Neural progenitor cell (in vitro differentiated cells): ENCODE measurements around the gene SCYL3. TPM values are rescaled to one million over a fixed set of nuclear protein-coding genes. Genes with fewer than 3 reads are reported as not detected.
"Not testable (repeated sequence)": the region's sequence is repeated elsewhere in the genome, so short reads cannot be mapped to it uniquely, and the experiment has no call there.

ENCODE experiments used
- DNase-seq: peaks from one replicate; pipeline ENCODE4 v3.0.0-alpha.2; 2016; ENCODE audit warnings: low spot score
- H2AFZ ChIP-seq: fragments of 200-600 bp; sonication (generic); replicated peaks from 2 replicates; pipeline ENCODE4 v1.6.1; 2016; ENCODE audit warnings: antibody characterized with exemption
- H3F3A ChIP-seq: fragments of 200-600 bp; sonication (generic); 2 replicates; pipeline ENCODE4 v1.6.1; 2016; ENCODE audit warnings: antibody characterized with exemption, low read depth
- H3K27ac ChIP-seq: fragments of 200-600 bp; sonication (generic); 2 replicates; pipeline ENCODE4 v1.5.1; 2016; ENCODE audit warnings: mild to moderate bottlenecking
- H3K27me3 ChIP-seq: fragments of 200-600 bp; sonication (generic); 2 replicates; pipeline ENCODE4 v1.6.1; 2016; ENCODE audit warnings: mild to moderate bottlenecking, moderate library complexity
- H3K36me3 ChIP-seq: fragments of 200-600 bp; sonication (generic); 2 replicates; pipeline ENCODE4 v1.5.1; 2016
- H3K4me1 ChIP-seq: fragments of 200-600 bp; sonication (generic); 2 replicates; pipeline ENCODE4 v1.6.1; 2016; ENCODE audit warnings: mixed run types
- H3K4me2 ChIP-seq: fragments of 200-600 bp; sonication (generic); 2 replicates; pipeline ENCODE4 v1.6.1; 2016
- H3K4me3 ChIP-seq: fragments of 200-600 bp; sonication (generic); 2 replicates; pipeline ENCODE4 v1.5.1; 2016
- H3K79me2 ChIP-seq: fragments of 200-600 bp; sonication (generic); 2 replicates; pipeline ENCODE4 v1.6.1; 2016; ENCODE audit warnings: low read depth
- H3K9ac ChIP-seq: fragments of 200-600 bp; sonication (generic); 2 replicates; pipeline ENCODE4 v1.6.1; 2016
- H3K9me3 ChIP-seq: fragments of 200-600 bp; sonication (generic); 2 replicates; pipeline ENCODE4 v1.5.1; 2016; ENCODE audit warnings: low read depth
- H4K20me1 ChIP-seq: fragments of 200-600 bp; sonication (generic); 2 replicates; pipeline ENCODE4 v1.6.1; 2016; ENCODE audit warnings: low read depth
- H3K27ac Mint-ChIP-seq: 3 replicates; pipeline ENCODE4 v1.8.0; 2021; ENCODE audit warnings: mixed read lengths
- H3K27me3 Mint-ChIP-seq: 2 replicates; pipeline ENCODE4 v1.8.0; 2022; ENCODE audit warnings: low read depth, mild to moderate bottlenecking, inconsistent platforms, moderate library complexity, mixed read lengths; ENCODE audit not compliant: insufficient read depth
- H3K36me3 Mint-ChIP-seq: 3 replicates; pipeline ENCODE4 v1.8.0; 2021; ENCODE audit warnings: mixed read lengths
- H3K4me1 Mint-ChIP-seq: 3 replicates; pipeline ENCODE4 v1.8.0; 2021; ENCODE audit warnings: mixed read lengths
- H3K4me3 Mint-ChIP-seq: 3 replicates; pipeline ENCODE4 v1.8.0; 2021; ENCODE audit warnings: mild to moderate bottlenecking, moderate library complexity, mixed read lengths
- H3K9me3 Mint-ChIP-seq: 3 replicates; pipeline ENCODE4 v1.8.0; 2020; ENCODE audit warnings: mixed read lengths
- EZH2 ChIP-seq: fragments of 200-600 bp; sonication (generic); IDR thresholded peaks from 2 replicates; pipeline ENCODE4 v1.6.1; 2017; ENCODE audit warnings: antibody characterized with exemption, mild to moderate bottlenecking, moderate library complexity
- EZH2phosphoT487 ChIP-seq: fragments of 200-600 bp; sonication (generic); IDR thresholded peaks from 2 replicates; pipeline ENCODE4 v1.6.1; 2017; ENCODE audit warnings: antibody characterized with exemption
- total RNA-seq: library from RNA; depleted of rRNA; stranded (reverse); fragments of >200 nt; gene quantifications from 2 replicates; pipeline ENCODE4 v1.2.3, GENCODE V29; 2015; ENCODE audit warnings: low replicate concordance
- TF ChIP-seq, protein P1 (sequence below): fragments of 200-600 bp; sonication (generic); IDR thresholded peaks from 2 replicates; pipeline ENCODE4 v1.5.1; 2017; ENCODE audit warnings: antibody characterized with exemption, mild to moderate bottlenecking

The SCYL3 gene
- total RNA-seq, 1 donor from 2014 or later, result 12.8 TPM

DNA sequence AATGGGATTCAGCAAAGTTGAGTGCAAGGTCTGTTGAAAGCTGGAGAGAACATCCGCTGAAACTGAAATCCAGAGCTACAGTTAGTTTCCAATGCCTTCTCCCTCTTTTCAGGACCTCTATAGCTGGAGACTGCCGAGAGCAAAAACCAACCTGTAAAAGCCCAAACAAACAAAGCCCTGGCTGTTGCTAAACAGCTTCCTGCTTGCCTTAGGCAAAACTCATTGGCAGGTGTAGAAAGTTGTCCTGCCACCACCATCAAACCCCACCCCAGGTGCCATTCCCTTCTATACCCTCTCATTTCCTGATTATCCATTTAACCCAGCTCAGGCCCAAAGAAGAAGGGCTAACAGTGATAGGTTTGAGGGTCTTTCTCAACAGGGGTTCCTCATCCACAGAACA lies 24.7 kb downstream of the SCYL3 start:
- peaks cover 56% of the 10 kb centered on the region for H3K36me3 Mint-ChIP-seq
- peaks cover 36% of the 10 kb centered on the region for H3K36me3 ChIP-seq
- H3K27ac Mint-ChIP-seq, result no peak overlapping the region

DNA sequence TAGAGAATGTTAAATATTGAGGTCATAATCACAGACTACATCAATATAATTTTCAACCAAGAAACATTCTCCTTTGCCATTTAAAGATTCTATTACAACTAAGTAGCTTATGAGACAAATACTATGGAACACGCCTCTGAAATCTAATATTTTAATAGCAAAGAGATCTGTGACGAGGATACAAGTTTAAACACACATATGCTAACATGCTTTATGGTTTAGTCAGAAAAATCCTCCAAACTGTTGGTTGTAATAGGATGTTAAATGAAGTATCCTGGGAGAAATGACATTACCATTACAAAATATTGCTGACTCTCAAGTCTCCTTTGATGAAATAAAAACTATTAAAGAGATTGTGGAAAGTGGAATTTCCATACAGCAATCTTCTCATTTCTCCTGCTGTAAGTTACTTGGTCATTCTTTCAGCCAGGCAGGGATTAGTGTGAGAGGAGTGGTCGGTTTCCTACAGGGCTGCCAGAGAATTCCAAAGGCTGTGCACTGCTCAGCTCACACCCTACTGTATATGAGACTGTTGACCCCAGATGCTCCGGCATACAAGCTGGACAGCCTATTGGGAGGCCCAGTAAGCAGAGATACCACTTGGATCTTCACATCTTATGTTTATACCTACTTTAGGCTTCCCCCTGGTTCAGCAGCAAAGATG lies 26.6 kb downstream of the SCYL3 start:
- Histone ChIP-seq H4K20me1 (no peaks in the 10 kb centered on the region), H3K79me2 (no peaks in the 10 kb centered on the region), H3K4me3 (no peak overlapping the region), H3K27me3 (no peaks in the 10 kb centered on the region), H3K36me3 (peaks cover 19% of the 10 kb centered on the region), H3K4me1 (no peaks in the 10 kb centered on the region), H3K9ac (no peak overlapping the region), H3F3A (no peaks in the 10 kb centered on the region), H3K4me2 (no peak overlapping the region), H2AFZ (no peak overlapping the region), H3K9me3 (no peaks in the 10 kb centered on the region), H3K27ac (no peak overlapping the region)
- peaks cover 4% of the 10 kb centered on the region for H3K9me3 Mint-ChIP-seq
- no peak overlapping the region for H3K4me3 Mint-ChIP-seq
- no peak for TF ChIP-seq EZH2
- TF ChIP-seq EZH2phosphoT487, result no peak
- TF ChIP-seq, protein P1, sequence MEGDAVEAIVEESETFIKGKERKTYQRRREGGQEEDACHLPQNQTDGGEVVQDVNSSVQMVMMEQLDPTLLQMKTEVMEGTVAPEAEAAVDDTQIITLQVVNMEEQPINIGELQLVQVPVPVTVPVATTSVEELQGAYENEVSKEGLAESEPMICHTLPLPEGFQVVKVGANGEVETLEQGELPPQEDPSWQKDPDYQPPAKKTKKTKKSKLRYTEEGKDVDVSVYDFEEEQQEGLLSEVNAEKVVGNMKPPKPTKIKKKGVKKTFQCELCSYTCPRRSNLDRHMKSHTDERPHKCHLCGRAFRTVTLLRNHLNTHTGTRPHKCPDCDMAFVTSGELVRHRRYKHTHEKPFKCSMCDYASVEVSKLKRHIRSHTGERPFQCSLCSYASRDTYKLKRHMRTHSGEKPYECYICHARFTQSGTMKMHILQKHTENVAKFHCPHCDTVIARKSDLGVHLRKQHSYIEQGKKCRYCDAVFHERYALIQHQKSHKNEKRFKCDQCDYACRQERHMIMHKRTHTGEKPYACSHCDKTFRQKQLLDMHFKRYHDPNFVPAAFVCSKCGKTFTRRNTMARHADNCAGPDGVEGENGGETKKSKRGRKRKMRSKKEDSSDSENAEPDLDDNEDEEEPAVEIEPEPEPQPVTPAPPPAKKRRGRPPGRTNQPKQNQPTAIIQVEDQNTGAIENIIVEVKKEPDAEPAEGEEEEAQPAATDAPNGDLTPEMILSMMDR, result no peak
- H3K27ac Mint-ChIP-seq, result no peak overlapping the region
- H3K4me1 Mint-ChIP-seq, result no peaks in the 10 kb centered on the region
- no peaks in the 10 kb centered on the region for H3K27me3 Mint-ChIP-seq
- no peak for DNase-seq
- H3K36me3 Mint-ChIP-seq, result peaks cover 48% of the 10 kb centered on the region

More for the DNA sequence above, 24.7 kb downstream of the SCYL3 start:
- peaks cover 12% of the 10 kb centered on the region for H3K9me3 Mint-ChIP-seq
- no peaks in the 10 kb centered on the region for H3K4me1 Mint-ChIP-seq
- H3K9me3 ChIP-seq, result no peaks in the 10 kb centered on the region
- DNase-seq, result no peak
- TF ChIP-seq EZH2phosphoT487, result no peak
- TF ChIP-seq EZH2, result no peak
- TF ChIP-seq, protein P1, result no peak
- no peaks in the 10 kb centered on the region for H4K20me1 ChIP-seq
- no peaks in the 10 kb centered on the region for H3K79me2 ChIP-seq
- no peaks in the 10 kb centered on the region for H3K27me3 Mint-ChIP-seq
- no peak overlapping the region for H3K4me3 ChIP-seq
- no peaks in the 10 kb centered on the region for H3K4me1 ChIP-seq
- no peaks in the 10 kb centered on the region for H3K27me3 ChIP-seq
- H3K9ac ChIP-seq, result no peak overlapping the region
- H3K4me2 ChIP-seq, result no peak overlapping the region
- H2AFZ ChIP-seq, result no peak overlapping the region
- no peak overlapping the region for H3K4me3 Mint-ChIP-seq
- H3F3A ChIP-seq, result no peaks in the 10 kb centered on the region
- H3K27ac ChIP-seq, result no peak overlapping the region

DNA sequence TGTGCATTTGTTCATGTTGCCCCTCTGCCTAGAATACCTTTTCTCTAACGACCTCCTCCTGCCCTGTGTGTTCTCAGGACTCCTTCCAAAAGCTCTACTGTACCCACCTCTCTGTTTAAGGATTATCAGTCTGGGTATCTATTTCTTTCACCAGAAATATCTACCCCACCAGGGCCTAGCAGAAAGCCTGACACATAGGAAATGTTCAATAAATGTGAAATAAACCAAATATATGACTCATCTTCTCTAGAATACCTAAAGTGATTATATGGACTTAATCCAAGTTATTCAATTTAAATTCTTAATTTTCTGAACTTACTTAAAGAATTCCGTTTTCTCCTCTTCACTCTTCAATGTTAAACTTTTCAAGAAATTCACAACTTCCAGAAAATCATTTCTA lies 27.1 kb downstream of the SCYL3 start:
- no peak overlapping the region for H3K27ac Mint-ChIP-seq
- peaks cover 44% of the 10 kb centered on the region for H3K36me3 Mint-ChIP-seq
- Histone ChIP-seq H3K27me3 (no peaks in the 10 kb centered on the region), H3K9me3 (no peaks in the 10 kb centered on the region), H3K9ac (no peak overlapping the region), H3K27ac (no peak overlapping the region), H3K4me3 (no peak overlapping the region), H4K20me1 (no peaks in the 10 kb centered on the region), H2AFZ (no peak overlapping the region), H3F3A (no peaks in the 10 kb centered on the region), H3K36me3 (peaks cover 14% of the 10 kb centered on the region), H3K79me2 (no peaks in the 10 kb centered on the region), H3K4me2 (no peak overlapping the region), H3K4me1 (no peaks in the 10 kb centered on the region)
- TF ChIP-seq EZH2, result no peak
- no peak for TF ChIP-seq EZH2phosphoT487
- TF ChIP-seq, protein P1, result no peak
- DNase-seq, result no peak
- peaks cover under 1% of the 10 kb centered on the region for H3K9me3 Mint-ChIP-seq
- no peaks in the 10 kb centered on the region for H3K4me1 Mint-ChIP-seq
- H3K27me3 Mint-ChIP-seq, result no peaks in the 10 kb centered on the region
- no peak overlapping the region for H3K4me3 Mint-ChIP-seq

DNA sequence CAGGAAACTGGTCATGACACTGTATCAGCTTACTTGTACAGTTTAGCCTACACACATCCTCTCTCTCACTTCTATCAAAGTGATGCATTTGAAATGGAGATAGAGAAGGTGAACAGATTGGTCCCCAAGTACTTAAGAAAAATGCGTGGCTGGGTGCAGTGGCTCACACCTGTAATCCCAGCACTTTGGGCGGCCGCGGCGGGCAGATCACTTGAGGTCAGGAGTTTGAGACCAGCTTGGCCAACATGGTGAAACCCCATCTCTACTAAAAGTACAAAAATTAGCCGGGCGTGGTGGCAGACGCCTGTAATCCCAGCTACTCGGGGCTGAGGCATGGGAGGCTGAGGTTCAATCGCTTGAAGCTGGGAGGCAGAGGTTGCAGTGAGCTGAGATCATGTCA lies 29.2 kb downstream of the SCYL3 start:
- H3K4me3 ChIP-seq, H3K4me3 Mint-ChIP-seq, H2AFZ ChIP-seq, H3K27me3 ChIP-seq, H3K4me1 Mint-ChIP-seq, H3K9ac ChIP-seq, H3K4me1 ChIP-seq, DNase-seq, H3K27ac Mint-ChIP-seq, H3F3A ChIP-seq, H3K27me3 Mint-ChIP-seq, H3K27ac ChIP-seq, H3K79me2 ChIP-seq, H3K36me3 ChIP-seq, H4K20me1 ChIP-seq, H3K4me2 ChIP-seq, H3K9me3 Mint-ChIP-seq, H3K9me3 ChIP-seq: not testable (repeated sequence)
- peaks cover 36% of the 10 kb centered on the region for H3K36me3 Mint-ChIP-seq
